GM19238 (cell line): ENCODE measurements around the gene RPS6KA1.

Source experiments
- DNase-seq: peaks from one replicate; pipeline ENCODE4 v3.0.0; 2011; ENCODE audit warnings: low spot score; ENCODE audit not compliant: insufficient read length

The RPS6KA1 gene

GRCh38 chr1:26531651-26532131 lies 2.1 kb downstream of the RPS6KA1 start:
- no peak for DNase-seq

- DNase-seq = no peak
These were observed 4.5 kb downstream of the RPS6KA1 start for GRCh38 chr1:26533951-26534509.

- DNase-seq = no peak
These were observed 5.6 kb downstream of the RPS6KA1 start for GRCh38 chr1:26535201-26535600.

- no peak for DNase-seq
These were observed 6.5 kb downstream of the RPS6KA1 start for GRCh38 chr1:26536081-26536480.

GRCh38 chr1:26536521-26536920 lies 7.0 kb downstream of the RPS6KA1 start:
- DNase-seq = no peak

- no peak for DNase-seq
These were observed 8.4 kb downstream of the RPS6KA1 start for GRCh38 chr1:26537951-26538352.

GRCh38 chr1:26538480-26539412 lies 9.2 kb downstream of the RPS6KA1 start:
- no peak for DNase-seq

GRCh38 chr1:26539722-26540121 lies 10.2 kb downstream of the RPS6KA1 start:
- no peak for DNase-seq

- no peak for DNase-seq
These were observed 10.8 kb downstream of the RPS6KA1 start for GRCh38 chr1:26540351-26540750.

- DNase-seq = no peak
These were observed 11.9 kb downstream of the RPS6KA1 start for GRCh38 chr1:26541431-26541815.

- DNase-seq = peak; percentile 91
These were observed 12.5 kb downstream of the RPS6KA1 start for GRCh38 chr1:26541816-26542711.

GRCh38 chr1:26542771-26543451 lies 13.3 kb downstream of the RPS6KA1 start:
- DNase-seq = no peak

GRCh38 chr1:26543462-26543861 lies 13.9 kb downstream of the RPS6KA1 start:
- DNase-seq = no peak

- no peak for DNase-seq
These were observed 14.6 kb downstream of the RPS6KA1 start for GRCh38 chr1:26544126-26544525.

- no peak for DNase-seq
These were observed 16.4 kb downstream of the RPS6KA1 start for GRCh38 chr1:26545969-26546323.

GRCh38 chr1:26546375-26546774 lies 16.8 kb downstream of the RPS6KA1 start:
- no peak for DNase-seq

GRCh38 chr1:26546819-26547218 lies 17.3 kb downstream of the RPS6KA1 start:
- DNase-seq = no peak

- no peak for DNase-seq
These were observed 19.3 kb downstream of the RPS6KA1 start for GRCh38 chr1:26548841-26549240.

GRCh38 chr1:26550946-26551345 lies 21.4 kb downstream of the RPS6KA1 start:
- no peak for DNase-seq

GRCh38 chr1:26552720-26553119 lies 23.2 kb downstream of the RPS6KA1 start:
- no peak for DNase-seq
